A549 (cell line): ENCODE results near the gene BPIFA1.

Experiments used
- CHD4 ChIP-seq: fragments of 200-600 bp; sonication (generic); IDR thresholded peaks from 2 replicates; pipeline ENCODE4 v1.6.1; 2016; ENCODE audit warnings: antibody characterized with exemption, mild to moderate bottlenecking, borderline replicate concordance
- CTCF ChIP-seq: fragments of >200 bp; sonication (Bioruptor Twin); formaldehyde crosslinking; IDR thresholded peaks from 3 replicates; pipeline ENCODE4 v1.5.1; 2016

GRCh38 chr20:33231237-33231636 lies 4.6 kb upstream of the BPIFA1 start:
- TF ChIP-seq CTCF (no peak), CHD4 (no peak)
